Erythroblast (primary cell): Measurements from ENCODE around the gene WHRN.

Source experiments
- DNase-seq, 2 experiments: peaks; one replicate each; lab custom pipeline; 2025; lab: John Stamatoyannopoulos, UW
- GATA1 ChIP-seq: IDR thresholded peaks from 2 replicates; pipeline ENCODE4 v1.6.1; 2011; ENCODE audit warnings: low read depth, mild to moderate bottlenecking, control low read depth, low read length, moderate library complexity
- POLR2A ChIP-seq: IDR thresholded peaks from 2 replicates; pipeline ENCODE4 v1.6.1; 2011; ENCODE audit warnings: mild to moderate bottlenecking, low read length

Gene WHRN

DNA sequence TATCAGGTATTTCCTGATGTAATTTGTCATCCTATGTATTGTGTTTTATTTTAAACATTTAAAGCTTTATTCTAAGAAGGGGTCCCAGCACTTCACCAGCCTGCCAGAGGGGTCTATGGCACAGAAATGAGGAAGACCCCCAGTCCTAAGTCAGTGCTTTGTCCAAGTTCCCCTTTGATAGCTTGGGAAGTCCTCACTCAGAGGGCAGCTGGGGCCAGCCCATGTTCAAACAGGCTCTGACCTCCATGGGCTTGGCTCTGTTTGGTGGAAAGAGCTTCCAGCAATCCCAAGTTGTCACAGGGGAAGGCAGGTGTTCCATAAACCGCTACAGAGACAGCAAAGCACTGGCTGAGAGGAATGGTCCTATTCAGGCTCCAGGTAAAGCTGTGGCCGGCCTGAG is 90.9 kb downstream of the WHRN start:
- TF ChIP-seq GATA1: no peak
- no peak for TF ChIP-seq POLR2A
- no peak for DNase-seq

DNA sequence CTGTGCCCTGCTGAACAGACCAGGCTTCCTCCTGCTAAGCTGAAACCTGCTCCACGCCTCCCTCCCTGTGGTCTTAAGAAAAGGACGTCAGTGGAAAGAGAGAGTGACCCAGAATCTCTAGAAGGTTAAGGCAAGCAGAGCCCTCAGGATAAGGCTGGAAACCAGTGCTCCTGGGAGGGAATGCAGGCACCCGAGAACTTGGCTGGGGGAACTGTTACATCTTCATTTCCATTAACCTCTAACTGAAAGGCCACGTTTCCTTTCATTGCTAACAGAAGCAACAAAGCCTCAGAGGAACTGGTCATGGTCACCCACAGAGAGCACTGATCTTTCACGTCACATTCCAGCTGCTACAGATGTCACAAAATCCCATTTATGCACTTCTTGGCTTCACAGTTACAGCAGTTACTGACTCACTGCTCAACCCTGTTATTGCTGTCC is 91.4 kb downstream of the WHRN start:
- DNase-seq: no peak
- TF ChIP-seq GATA1 (no peak), POLR2A (no peak)

DNA sequence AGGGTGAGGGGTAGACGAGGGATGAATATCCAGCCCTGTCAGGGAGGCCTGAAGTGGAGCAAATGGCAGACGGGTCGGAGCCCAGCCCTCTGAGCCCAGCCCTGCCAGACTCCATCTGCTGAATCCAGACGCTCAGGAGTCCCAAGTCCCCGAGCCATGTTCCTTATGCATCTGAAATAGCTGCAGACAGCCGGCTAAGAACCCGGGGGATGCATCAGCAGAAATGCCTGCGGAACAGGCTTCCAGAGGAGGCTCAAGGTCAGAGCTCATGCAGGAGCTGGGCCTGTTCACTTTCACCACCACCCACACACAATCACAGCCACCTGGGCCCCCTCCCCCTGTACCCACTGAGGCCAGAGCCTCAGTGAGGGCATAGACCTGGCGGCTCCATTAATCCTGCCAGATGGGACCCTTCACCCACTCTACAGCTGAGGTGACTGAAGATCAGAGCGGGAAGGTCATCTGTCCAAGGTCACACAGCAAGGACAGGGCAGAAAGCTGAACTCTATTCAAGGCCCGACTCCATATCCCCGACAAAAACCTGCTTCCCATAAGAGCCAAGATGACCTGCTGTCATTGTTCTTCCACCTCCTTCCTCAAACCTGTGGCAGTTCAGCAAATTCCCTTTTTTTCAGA is 93.1 kb downstream of the WHRN start:
- DNase-seq: no peak
- TF ChIP-seq POLR2A: no peak

DNA sequence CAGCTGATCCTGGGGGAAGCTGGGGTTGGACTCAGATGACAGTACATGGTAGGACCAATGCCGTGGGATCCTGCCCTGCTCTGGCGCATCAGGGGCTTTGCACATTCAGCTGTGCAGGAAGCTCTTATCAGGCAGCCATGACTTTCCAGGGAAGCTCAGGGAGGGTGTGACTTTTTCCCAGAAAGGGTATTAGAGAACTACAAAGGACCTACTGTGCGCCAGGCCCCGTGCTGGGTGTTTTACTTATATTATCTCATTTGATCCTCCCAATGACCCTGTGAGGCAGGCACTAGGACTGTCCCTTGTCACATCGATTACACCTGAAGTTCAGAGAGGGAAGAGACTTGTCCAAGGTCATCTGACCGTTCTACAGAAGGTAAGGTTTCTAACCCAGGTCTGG is 93.8 kb downstream of the WHRN start:
- DNase-seq: no peak

DNA sequence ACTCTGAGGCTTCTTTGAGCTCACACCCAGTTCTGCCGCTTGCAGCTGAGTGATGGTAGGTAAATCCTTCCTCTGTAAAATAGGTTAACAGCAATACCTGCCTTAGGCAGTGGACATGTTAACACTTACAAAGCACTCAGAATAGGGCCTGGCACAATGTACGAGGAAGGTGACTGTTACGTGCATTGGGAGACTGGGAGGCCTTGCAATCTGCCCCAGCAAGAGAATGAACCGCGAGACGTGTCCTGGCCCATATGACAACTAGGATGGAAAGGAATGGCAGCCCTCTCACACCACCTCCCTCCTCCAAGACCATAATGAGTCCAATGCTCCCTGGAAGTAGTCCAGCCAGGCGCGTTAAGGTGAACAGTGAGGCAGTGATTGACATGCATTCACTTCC is 94.4 kb downstream of the WHRN start:
- DNase-seq: no peak
- TF ChIP-seq POLR2A (no peak), GATA1 (no peak)

More for the DNA sequence above, 93.8 kb downstream of the WHRN start:
- TF ChIP-seq POLR2A: no peak
- TF ChIP-seq GATA1: no peak

DNA sequence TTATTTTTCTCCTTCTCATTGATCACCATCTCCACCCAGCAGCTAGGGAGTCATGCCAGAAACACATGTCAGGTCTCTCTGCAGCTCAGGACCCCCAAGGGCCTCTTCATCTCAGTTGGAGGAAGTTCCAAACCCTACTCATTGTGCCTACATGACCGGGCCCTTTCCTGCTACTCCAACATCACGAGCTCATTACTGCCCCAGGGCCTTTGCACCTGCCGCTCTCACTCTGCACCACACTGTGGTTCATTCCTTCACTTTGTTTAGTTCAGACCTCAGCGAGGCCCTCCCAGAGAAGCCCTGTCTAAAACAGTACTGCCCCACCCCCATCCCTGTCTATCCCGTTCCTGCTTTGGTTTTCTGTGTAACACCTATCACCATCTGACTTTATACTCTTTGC is 95.4 kb downstream of the WHRN start:
- TF ChIP-seq GATA1: no peak
- TF ChIP-seq POLR2A: no peak
- DNase-seq: no peak

DNA sequence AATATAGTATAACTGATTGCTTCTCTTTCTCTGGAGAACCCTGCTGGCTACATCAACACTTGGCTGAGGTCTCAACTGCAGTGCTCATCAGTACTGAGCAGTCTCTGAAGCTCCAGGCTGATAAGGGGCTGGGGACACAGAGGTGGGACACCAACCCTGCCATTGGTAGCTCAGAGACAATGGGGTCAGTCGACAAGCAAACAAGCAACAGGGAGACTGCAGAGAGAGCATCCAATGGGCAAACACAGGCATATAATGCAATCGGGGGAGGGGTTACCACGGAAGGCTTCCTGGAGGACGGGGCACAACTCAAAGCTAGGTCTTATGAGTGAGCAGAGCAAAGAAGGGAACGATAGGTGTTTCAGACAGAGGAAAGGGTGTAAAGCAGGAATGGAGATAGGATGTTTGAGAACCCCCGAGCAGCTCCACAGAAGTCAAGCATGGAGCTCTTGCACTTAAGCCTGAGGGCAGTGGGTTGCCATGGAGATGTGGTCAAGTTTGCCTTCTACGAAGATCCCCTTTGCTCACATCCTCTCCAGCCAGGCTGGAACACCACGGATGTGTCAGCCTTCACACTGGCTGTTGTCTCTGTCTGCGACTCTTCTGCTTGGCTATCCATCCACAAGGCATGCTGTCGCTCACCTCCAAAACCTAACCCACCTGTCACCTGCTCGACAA is 96.0 kb downstream of the WHRN start:
- peak in 1 of 2 experiments; percentile 4 for DNase-seq
- no peak for TF ChIP-seq GATA1
- no peak for TF ChIP-seq POLR2A

DNA sequence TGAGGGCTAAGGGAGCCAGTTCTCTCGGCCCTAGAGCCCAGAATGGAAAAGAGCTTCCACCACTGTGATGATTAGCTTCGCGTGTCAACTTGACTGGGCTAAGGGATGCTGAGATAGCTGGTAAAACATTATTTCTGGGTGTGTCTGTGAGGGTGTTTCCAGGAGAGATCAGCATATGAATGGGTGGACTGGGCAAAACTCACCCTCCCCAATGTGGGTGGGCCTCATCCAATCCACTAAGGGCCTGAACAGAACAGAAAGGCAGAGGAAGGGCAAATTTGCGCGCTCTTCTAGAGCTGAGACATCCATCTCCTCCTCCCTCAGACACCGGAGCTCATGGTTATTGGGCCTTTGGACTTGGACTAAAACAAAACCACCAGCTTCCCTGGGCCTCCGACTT is 96.6 kb downstream of the WHRN start:
- DNase-seq: no peak
- TF ChIP-seq GATA1 (no peak), POLR2A (no peak)

DNA sequence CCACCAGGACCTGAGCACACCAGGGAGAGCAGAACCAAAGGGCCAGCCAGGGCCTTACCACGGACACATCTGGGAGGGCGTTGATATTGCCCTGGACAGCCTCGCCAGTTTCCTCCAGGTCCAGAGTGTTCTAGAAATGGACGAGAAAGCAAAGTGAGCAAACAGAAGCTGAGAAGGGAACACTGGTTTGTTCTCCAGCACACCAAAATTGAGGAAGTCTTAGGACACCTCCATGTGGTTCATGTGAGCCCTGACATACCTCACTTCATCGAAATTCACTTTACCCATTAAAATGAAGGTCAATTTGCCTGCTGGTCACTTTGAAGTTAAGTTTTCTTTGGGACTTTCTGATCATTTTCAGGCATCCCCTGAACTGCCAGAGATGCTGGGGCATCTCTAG is 97.4 kb downstream of the WHRN start:
- TF ChIP-seq GATA1: no peak
- TF ChIP-seq POLR2A: no peak
- no peak for DNase-seq

DNA sequence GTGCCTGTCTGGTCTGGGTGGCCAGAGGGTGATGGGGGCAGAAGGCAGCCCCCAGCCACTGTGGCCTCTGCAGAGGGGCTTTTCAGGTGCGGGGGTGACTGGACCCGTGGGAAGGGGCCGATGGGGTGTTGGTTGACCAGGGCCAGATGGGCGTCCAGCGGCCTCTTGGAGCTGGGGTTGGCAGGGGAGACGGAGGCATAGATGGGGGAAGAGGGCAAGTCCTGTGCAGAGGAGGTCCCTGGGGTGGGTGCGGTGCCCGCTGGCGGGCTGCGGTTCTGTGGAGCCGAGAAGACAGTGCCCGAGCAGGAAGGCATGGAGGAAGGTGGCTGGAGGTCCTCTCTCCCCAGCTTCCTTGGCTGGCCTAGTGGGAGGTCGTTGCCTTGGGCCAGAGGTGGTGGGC is 98.8 kb downstream of the WHRN start:
- no peak for DNase-seq
- TF ChIP-seq GATA1 (no peak), POLR2A (no peak)

DNA sequence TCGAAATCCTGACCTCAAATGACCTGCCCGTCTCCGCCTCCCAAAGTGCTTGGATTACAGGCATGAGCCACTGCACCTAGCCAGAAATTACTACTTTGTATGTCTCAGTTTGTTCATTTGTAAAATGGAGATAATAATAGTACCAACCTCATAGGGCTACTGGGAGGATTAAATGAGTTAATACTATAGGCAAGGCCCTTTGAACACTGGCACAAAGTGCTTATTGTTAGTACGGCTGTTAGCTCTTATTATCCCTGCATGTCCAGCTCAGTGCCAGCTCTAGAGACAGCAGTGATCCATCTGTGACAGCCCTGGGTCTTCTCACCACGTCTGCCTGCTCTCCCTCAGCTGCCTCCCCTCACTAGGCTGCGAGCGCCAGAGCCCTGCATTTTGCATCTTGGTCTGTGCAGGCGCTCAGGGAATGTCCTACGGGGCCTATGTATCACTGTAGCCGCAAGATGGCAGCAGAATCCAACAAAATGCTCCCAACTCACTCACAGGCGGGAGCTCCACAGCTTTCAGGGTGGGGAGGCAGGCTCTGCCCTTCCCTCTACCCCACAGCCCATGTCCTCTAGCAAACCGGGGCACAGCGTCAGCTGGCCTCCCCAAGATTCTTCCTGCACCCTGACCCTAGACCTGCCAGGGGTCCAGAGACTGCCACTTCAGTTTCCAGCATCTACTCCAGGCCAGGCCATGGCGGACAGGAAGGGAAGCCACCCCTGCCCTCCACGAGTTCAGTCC is 99.8 kb downstream of the WHRN start:
- peak; percentile 63 to 79 for DNase-seq
- no peak for TF ChIP-seq POLR2A

DNA sequence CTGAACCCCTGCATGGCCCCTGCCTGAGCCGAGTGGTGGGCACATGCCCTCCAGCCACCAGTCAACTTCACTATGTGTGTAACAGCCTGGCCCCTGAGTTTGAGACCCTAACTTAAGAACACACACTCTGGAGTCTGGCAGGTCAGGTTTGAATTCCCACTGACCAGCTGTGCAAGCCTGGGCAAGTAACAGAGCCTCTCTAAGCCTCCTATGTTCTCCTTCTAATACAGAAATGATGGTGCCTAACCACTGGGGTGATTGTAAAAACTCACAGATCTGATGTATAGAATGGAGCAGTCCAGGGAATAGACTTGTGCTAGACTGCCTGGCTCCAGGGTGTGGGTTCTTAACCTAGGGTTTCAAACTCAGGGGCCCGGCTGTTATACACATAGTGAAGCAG is 100.7 kb downstream of the WHRN start:
- TF ChIP-seq GATA1 (no peak), POLR2A (no peak)
- no peak for DNase-seq

DNA sequence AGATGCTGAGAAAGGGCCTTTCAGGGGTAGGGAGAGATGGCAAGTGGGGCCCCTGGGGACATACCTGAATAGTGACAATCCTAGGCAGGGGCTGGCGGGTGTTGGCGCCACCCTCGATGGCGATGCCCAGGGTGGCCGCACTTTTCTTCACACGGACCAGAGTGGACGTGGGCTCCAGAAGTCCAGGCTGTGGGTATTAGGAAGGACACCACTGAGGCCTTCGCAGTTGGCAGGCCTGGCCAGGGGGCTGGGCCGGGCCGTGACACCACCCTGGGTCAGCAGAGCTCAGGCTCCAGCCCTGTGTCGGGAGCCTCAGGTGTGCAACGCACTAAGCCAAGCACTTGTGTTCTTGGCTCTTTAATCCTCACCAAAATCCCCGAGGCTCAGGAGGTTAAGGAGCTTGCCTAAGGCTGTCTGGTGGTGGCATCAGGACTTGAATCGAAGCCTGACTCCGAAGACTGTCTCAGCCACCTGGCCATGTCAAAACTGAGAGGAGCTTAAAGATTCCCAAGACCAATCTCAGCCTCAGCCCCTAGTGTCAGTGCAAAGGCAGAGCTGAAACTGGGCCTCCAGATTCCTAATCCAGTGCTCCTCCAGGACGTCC is 102.0 kb downstream of the WHRN start:
- TF ChIP-seq GATA1: no peak
- TF ChIP-seq POLR2A: no peak

DNA sequence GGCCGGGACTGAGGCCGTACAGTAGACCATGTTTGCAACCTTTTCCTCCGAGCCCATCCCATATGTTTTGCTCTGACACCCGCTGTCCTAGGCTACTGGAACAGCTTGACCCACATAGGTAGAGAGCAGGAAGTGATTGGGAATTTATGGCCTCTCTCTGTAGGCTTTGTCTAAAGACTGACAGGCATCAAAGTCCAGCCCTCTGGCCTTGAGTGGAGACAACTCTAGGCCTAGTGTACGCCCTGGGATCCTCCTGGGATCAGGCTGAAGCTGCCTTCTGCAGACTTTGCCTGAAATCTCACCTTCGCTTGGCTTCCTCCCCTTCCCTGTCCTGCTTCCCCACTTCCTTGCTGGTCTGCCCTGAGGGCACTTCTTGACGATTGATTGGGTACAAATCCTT is 103.9 kb downstream of the WHRN start:
- no peak for DNase-seq
- no peak for TF ChIP-seq POLR2A
- TF ChIP-seq GATA1: no peak

More for the DNA sequence above, 102.0 kb downstream of the WHRN start:
- DNase-seq: no peak
